ENCODE data around the gene SUPT3H. TPM values are rescaled to one million over a fixed set of nuclear protein-coding genes. Genes with fewer than 3 reads are reported as not detected.

The SUPT3H gene
- total and polyA plus RNA-seq, 2 of the 13 experiments (the other 11 are each of a cell fraction or from before 2014, with no cell fraction given): 11.9 to 36.1 TPM

DNA sequence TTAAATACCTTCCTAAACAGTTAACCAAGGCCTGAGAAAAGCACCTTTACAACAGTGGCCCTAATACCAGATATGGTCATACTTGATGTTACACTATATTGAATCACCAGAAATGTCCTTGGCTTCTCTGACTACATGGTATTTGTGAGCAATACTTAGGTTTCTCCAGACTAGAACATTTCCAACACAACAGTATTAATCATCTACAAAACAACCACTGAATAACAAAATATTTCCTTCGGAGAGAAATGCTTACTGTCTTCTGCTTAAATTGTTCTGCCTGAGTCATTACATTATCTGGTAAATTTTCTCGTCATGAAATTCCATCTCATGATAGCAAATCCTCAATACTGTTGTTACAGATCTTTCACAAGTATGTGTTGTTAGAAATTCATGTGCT lies 302.5 kb downstream of the SUPT3H start:
- Histone ChIP-seq H3K27ac (ENCODE audit: extremely low read length, insufficient read depth, low read length) (no peak overlapping the region), H3K9ac (ENCODE audit: insufficient read depth, low read depth, low read length) (no peak overlapping the region), H2AFZ (ENCODE audit: low read length) (no peak overlapping the region), H3K9me3 (ENCODE audit: low read length) (peaks cover 20% of the 10 kb centered on the region), H3K4me2 (ENCODE audit: low read depth, low read length) (no peak overlapping the region), H3K36me3 (replicated peaks in 1 of 2; ENCODE audit: control insufficient read depth in 1 of 2, insufficient read depth in 2 of 2, low read length in 2 of 2) (no peaks in the 10 kb centered on the region), H3K27me3 (ENCODE audit: control insufficient read depth in 1 of 2, insufficient read depth in 2 of 2, low read length in 2 of 2) (no peaks in the 10 kb centered on the region), H4K20me1 (ENCODE audit: insufficient read depth, low read length) (no peaks in the 10 kb centered on the region), H3K4me1 (ENCODE audit: insufficient read depth, low read length) (no peaks in the 10 kb centered on the region), H3K79me2 (ENCODE audit: insufficient read depth, low read length) (no peaks in the 10 kb centered on the region), H3K4me3 (replicated peaks in 1 of 3; ENCODE audit: insufficient read depth in 1 of 3, low read depth in 2 of 3, low read length in 3 of 3) (no peak overlapping the region)
- no peak for ATAC-seq
- FAIRE-seq: no peak
- no TSS peak for BruUV-seq (replicated peaks)
- in situ Hi-C loops (cut with HindIII; ENCODE audit: extremely low pct_ligation_motif_present, low pct_unique_long_range_greater_than_20kb): no loop called here
- WGBS (ENCODE audit: low lambda C conversion rate): 88% methylated on average over 2 of the region's 2 CpGs
- intact Hi-C loops (cut with micrococcal nuclease; ENCODE audit: unreplicated experiment): no loop called here
- CTCF ChIA-PET (ENCODE audit: low intra/inter-chr PET ratio, low total read pairs): no interaction called here
- POLR2A ChIA-PET: no interaction called here
- no peak for DNase-seq (ENCODE audit: low spot score)
- no peak for TF ChIP-seq NKX3-1 (CRISPR knock-in tag; IDR thresholded peaks at IDR 0.05)

DNA sequence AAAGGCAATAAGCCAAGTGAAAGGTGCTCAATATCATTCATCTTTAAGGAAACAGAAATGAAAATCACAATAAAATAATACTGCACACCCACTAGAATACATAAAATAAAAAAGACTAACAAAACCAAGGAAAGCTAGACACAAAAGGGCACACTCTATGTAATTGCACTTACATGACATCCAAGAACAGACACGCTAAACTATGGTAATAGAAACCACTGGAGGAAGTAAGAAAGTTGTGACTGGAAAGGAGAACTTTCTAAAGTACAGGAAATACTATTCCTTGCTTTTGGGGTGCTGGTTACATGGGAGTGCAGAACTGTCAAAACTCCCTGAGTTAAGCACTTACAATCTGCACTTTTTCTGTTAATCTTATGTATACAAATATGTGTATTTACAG lies 303.3 kb downstream of the SUPT3H start:
- no peak overlapping the region for H3K4me3 ChIP-seq (replicated peaks in 1 of 3; ENCODE audit: insufficient read depth in 1 of 3, low read depth in 2 of 3, low read length in 3 of 3)
- in situ Hi-C loops (cut with HindIII; ENCODE audit: extremely low pct_ligation_motif_present, low pct_unique_long_range_greater_than_20kb): no loop called here
- H3K27ac ChIP-seq (ENCODE audit: extremely low read length, insufficient read depth, low read length): no peak overlapping the region
- H3K4me2 ChIP-seq (ENCODE audit: low read depth, low read length): no peak overlapping the region
- FAIRE-seq (no peak), ATAC-seq (no peak), DNase-seq (ENCODE audit: low spot score) (no peak)
- no peaks in the 10 kb centered on the region for H3K4me1 ChIP-seq (ENCODE audit: insufficient read depth, low read length)
- H3K9ac ChIP-seq (ENCODE audit: insufficient read depth, low read depth, low read length): no peak overlapping the region
- CTCF ChIA-PET (ENCODE audit: low intra/inter-chr PET ratio, low total read pairs): no interaction called here
- H4K20me1 ChIP-seq (ENCODE audit: insufficient read depth, low read length): no peaks in the 10 kb centered on the region
- H3K9me3 ChIP-seq (ENCODE audit: low read length): peaks cover 18% of the 10 kb centered on the region
- WGBS (ENCODE audit: low lambda C conversion rate): 93% methylated on average over 1 of the region's 1 CpG
- H2AFZ ChIP-seq (ENCODE audit: low read length): no peak overlapping the region
- BruUV-seq (replicated peaks): no TSS peak
- H3K79me2 ChIP-seq (ENCODE audit: insufficient read depth, low read length): no peaks in the 10 kb centered on the region
- intact Hi-C loops (cut with micrococcal nuclease; ENCODE audit: unreplicated experiment): no loop called here
- no peaks in the 10 kb centered on the region for H3K27me3 ChIP-seq (ENCODE audit: control insufficient read depth in 1 of 2, insufficient read depth in 2 of 2, low read length in 2 of 2)
- no peak for TF ChIP-seq HOXA3 (CRISPR knock-in tag; IDR thresholded peaks at IDR 0.05)
- TF ChIP-seq, protein P1, sequence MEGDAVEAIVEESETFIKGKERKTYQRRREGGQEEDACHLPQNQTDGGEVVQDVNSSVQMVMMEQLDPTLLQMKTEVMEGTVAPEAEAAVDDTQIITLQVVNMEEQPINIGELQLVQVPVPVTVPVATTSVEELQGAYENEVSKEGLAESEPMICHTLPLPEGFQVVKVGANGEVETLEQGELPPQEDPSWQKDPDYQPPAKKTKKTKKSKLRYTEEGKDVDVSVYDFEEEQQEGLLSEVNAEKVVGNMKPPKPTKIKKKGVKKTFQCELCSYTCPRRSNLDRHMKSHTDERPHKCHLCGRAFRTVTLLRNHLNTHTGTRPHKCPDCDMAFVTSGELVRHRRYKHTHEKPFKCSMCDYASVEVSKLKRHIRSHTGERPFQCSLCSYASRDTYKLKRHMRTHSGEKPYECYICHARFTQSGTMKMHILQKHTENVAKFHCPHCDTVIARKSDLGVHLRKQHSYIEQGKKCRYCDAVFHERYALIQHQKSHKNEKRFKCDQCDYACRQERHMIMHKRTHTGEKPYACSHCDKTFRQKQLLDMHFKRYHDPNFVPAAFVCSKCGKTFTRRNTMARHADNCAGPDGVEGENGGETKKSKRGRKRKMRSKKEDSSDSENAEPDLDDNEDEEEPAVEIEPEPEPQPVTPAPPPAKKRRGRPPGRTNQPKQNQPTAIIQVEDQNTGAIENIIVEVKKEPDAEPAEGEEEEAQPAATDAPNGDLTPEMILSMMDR (CRISPR knock-in tag; IDR thresholded peaks at IDR 0.05): no peak
- no peak for TF ChIP-seq STAT5B (CRISPR knock-in tag; IDR thresholded peaks at IDR 0.05)
- TF ChIP-seq, protein P2, sequence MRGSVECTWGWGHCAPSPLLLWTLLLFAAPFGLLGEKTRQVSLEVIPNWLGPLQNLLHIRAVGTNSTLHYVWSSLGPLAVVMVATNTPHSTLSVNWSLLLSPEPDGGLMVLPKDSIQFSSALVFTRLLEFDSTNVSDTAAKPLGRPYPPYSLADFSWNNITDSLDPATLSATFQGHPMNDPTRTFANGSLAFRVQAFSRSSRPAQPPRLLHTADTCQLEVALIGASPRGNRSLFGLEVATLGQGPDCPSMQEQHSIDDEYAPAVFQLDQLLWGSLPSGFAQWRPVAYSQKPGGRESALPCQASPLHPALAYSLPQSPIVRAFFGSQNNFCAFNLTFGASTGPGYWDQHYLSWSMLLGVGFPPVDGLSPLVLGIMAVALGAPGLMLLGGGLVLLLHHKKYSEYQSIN (CRISPR knock-in tag; IDR thresholded peaks at IDR 0.05; ENCODE audit: borderline replicate concordance): no peak
- no peak for TF ChIP-seq ZNF775 (CRISPR knock-in tag; IDR thresholded peaks at IDR 0.05; ENCODE audit: borderline replicate concordance)
- TF ChIP-seq KAT7 (CRISPR knock-in tag; IDR thresholded peaks at IDR 0.05; ENCODE audit: borderline replicate concordance): no peak
- TF ChIP-seq ZNF703 (CRISPR knock-in tag; IDR thresholded peaks at IDR 0.05; ENCODE audit: borderline replicate concordance): no peak
- TF ChIP-seq ZFX (CRISPR knock-in tag; IDR thresholded peaks at IDR 0.05; ENCODE audit: low read depth): no peak
- TF ChIP-seq RELA (CRISPR knock-in tag; IDR thresholded peaks at IDR 0.05): no peak
- TF ChIP-seq ZNF740 (CRISPR knock-in tag; IDR thresholded peaks at IDR 0.05): no peak
- H3K36me3 ChIP-seq (replicated peaks in 1 of 2; ENCODE audit: control insufficient read depth in 1 of 2, insufficient read depth in 2 of 2, low read length in 2 of 2): no peaks in the 10 kb centered on the region
- POLR2A ChIA-PET: no interaction called here

All from HepG2 (cell line).